NCI-H748 (cell line): Measurements from ENCODE around the gene CDC42EP3.

Experiments used
- DNase-seq: peaks from one replicate; lab custom pipeline; 2025; ENCODE audit not compliant: unreplicated experiment; lab: John Stamatoyannopoulos, UW

Gene CDC42EP3

DNA sequence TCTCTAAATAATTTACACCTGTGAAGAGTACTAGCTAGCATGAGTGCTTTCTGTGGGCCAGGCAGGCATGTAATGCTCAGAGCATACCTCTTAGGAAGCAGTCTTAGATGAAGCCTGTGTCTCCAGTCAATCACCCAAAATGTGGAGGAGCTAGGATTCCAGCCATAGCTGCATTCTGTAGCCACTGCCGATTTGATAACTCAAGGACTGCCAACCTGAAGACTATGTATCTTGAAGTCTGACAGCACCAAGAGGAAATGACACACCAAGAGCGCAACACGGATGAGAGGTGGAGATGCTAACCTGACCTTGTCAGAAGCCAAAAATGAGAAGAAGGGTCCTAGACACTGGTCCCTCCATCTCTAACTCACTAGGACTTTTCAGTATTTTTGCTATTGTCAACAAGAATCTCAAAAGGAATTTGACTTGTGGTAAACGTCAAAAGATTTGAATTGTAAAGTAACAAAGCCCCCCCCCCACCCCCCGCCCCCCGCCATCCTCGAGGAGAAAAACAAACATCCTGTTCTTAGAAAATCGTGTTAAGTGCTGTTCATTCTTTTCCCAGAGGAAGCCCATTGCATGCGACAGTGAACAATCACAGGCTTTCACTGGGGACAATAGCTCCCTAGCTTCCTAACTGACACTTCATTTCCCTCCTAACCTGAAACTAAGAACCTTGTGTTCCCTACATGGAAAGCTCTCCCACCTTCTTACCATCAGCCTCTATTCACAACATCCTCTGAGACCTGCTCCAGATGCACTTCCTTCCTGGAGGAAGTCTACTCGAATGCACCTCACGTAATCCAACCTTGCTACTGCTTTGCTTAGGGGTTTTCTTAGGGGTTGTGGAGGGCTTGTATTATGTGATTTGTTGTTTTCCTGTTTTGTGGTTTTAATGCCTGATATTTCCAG lies 14.7 kb downstream of the CDC42EP3 start:
- DNase-seq, result peak; percentile 78

DNA sequence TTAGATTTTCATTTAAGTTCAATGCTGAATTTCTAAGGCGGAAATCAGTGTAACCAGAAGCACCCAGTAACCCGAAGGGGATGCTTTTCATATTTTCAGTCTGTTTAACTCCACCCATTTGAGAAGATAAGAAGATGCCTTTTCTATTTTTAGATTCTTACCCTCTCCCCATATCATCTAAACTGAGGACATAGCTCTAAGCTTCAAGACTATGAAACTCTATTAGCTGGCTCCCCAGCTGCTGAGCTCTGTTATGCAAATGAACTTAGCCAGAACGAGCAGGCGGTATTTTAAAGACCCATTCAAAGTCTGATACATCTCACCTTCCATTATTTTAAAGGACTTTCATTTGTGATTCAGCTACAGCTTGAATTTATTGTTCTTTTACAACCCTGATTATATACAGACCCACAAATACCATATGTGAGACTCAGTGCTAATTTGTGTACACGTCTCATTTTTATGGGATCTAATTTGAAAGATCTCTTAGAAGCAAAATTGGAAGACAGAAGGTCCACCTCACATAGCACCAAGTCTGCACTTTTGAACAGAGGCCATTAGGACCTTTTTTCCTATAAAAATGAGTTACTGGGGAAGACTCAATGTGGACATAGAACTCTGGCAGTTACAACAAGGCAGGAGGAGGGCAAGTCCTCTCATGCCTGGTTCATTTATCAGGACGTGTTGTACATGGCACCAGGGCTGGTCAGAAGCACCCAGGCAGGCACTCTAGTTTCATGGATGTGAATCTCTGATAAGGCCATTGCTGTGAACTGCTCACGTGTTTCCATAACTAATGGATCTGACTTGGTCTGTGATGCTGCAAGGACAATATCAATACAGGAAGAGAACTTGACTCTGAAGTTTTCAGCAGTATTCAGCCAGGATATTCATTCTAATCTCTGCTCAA lies 16.3 kb downstream of the CDC42EP3 start:
- peak; percentile 63 for DNase-seq

DNA sequence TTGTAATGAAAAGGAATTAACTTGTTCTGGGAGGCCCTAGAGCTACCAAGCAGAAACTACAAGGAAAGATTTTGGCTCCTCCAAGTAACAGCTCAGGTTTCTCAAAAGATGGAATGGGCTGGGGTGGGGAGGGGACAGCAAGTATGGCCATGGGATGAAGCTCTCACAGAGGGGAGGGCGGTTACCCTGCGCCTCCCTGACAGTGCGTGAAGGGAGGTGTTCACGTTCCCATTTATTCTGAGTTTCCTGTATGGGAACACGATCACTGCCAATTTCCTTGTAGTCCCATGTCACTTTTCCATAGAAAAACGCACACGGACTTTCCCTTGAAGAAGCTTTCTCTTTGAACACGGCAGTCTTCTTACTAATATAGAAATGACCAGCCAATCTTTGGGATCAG lies 17.0 kb downstream of the CDC42EP3 start:
- DNase-seq, result no peak

DNA sequence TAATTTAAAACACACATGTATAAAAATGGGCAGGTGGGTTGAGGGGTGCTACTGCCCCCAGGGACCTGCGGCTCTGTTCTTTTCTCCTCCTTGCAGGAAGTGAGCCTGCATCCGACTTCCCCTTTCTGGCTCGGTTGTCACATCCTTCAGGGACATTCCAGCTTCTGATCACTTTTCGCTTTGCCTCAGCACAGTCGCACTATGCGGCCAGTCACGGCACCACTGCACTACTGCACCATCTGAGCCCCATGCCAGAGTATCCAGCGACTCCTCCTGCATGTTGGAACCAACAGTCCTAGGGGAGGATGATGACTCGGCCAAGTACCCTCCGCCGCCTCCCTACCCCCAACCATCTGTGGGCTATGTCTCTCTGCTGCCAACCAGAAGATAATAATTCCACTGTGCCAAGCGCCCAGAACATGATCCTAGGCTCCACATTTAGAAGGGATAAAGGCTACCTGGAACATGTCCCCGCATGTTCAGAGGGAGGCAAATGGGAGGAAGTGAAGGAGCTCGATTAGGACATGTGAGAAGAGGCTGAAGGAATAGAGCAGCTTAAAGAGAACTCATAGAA lies 17.6 kb downstream of the CDC42EP3 start:
- DNase-seq, result no peak

DNA sequence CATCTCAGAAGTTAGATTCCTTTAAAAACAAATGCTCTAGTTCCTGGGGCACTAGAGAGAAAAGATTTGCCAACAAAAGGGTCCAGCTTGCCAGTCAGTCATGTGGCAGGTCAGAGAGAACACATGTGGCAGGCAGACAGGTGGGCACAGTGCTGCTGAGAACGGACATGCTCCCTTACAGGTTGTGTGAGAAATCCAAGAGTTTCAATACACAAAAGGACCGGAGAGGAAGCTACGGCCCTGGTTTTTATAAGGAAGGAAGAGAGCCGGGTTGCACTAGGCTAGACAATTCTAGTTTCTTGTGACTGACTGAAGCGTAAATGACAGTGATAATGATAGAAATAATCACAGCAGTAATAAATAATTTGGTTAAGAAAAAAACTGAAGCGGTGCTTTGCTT lies 18.3 kb downstream of the CDC42EP3 start:
- DNase-seq, result no peak

DNA sequence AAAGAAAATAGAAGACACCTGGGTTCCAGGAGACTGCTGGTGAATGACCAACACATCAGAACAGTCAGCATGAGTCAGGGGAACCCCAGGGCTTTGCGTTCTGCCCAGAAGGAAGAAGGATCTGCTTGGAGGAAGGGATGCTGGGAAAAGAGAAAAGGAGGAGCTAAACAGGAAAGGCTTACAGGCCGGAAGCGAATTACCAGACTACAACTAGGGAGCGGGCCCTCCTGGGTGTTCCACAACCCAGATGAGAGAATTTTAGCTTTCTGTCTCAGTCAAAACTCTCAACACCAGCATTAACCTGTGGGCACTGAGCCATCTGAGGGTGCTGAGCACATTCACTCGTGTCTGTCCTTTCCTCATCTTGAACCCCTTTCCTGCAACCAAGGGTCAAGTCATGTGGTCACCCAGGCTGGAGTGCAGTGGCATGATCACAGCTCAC lies 19.2 kb downstream of the CDC42EP3 start:
- no peak for DNase-seq

DNA sequence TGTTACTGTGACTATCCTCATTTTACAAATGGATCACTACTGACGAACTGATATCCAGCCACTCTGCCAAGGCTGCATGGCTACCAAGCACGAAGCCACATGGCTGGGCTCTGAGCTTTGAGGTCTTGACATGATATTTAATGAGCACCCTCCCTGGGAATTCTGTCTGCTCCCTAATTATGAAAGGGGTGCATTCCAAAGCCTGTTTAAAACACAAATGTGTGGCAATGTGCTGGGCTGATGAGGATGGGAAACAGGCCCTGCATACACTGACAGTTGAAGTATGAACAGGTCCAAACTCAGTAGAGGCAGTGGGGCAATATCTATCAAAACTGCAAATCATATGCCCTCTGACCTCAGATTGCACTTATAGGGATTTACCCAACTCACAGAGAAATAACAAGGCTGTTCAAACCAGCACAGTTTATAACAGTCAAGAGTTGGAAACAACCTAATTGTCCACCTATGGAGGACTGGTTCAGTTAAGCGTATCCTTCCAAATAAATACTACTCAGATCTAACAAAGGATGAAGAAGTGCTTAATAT lies 20.8 kb downstream of the CDC42EP3 start:
- DNase-seq, result no peak

DNA sequence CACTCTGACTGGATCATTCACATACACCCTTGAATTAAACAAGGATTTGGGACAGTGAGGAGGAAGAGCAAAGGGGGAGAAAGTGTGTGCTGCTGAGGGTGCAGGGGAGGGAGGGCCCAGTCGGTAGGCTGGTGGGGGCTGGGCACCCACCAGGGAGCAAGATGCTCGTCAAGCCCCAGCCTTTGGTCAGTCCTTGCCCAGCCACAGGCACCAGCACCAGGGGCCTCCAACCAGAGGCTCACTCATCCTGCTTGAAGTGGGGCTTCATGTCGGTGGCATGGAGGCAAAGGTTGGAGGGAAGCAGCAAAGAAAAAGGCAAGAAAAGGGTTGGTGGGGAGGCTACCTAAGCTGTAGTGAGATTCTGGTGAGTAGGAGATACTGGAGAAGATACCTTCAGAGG lies 21.9 kb downstream of the CDC42EP3 start:
- DNase-seq, result no peak

DNA sequence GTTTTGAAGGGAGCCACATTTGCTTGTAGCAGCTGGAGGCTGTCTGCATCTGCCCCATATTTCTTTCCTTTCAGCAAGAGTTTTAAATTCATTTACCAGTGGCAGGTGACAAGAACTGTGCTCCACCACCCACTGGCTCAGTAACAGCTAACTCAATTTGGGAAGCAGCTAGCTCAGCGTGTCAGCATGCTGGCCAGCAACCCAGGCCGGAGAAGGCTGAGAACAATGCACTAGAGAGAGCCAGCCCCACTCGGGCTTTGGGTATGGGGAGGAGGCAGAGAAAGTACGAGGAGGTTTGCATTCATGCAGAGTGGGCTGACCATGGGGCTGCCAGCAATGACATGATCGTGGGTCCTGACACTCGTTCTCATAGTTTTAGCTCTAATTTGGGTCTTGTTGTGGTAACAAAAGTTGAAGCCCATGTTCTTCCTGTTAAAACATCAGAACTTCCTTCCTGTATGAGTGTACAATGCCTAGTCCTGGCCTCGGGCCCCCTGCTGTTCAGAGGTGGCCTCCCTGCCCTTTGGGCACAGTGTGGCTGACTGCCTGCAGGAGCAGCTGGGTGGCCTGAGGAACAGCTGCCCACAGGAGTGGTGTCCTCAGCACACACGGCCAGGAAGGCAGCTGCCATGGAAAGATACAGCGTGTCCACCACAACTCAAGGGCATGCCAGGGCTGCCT lies 23.0 kb downstream of the CDC42EP3 start:
- no peak for DNase-seq

DNA sequence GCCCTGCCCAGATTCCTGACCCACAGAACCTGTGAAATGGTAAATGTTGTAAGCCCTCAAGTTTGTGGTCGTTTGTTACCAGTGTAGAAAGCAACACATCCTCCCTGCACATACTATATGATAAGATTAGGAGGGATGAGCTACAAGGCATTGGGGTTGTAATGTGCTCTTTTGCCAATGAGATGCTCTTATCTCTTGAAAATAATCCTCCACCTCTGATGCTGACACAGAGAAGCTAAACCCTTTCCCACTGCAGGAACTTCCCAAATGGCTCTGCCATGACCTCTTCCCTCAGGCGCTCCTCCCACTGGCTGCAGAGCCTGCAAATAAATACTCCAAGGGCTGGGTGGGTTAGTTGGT lies 23.5 kb downstream of the CDC42EP3 start:
- no peak for DNase-seq

DNA sequence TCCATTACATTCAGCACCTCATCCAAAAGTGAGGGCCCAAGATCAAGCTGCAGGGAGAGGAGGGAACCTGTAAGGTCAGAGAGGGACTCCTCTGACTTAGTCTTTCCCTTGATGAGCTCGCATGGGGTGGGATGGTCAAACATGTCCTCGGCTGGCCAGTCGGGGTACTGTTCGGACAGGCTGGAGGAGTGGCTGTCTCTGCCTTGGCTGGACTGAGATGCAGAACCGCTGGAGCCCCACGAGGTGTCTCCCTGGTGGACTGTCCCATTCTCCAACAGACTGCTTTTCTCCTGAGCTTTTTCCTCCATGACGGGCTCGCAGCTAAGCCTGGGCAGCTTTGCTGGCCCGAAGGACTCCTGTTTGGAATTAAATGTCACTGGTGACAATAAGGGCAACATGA lies 25.6 kb downstream of the CDC42EP3 start:
- no peak for DNase-seq

DNA sequence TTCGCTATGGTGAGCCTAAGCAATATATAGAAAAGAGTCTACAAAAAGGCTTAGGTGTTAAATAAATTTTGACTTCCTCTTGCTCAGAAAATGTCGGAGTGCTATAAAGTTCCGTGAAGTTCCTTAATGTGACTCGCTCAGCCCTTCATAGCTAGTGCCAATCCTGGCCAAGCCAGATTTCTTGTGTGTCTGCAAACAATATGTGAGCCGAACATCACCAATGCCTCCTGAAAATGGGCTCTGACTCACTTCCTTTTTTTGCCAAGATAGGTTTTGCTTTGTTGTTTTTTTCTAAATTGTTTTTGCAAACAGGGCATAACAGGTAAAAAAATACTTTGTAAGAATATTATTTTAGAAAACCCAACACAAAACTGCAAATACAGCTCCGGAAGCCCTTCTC lies 26.1 kb downstream of the CDC42EP3 start:
- DNase-seq, result no peak

DNA sequence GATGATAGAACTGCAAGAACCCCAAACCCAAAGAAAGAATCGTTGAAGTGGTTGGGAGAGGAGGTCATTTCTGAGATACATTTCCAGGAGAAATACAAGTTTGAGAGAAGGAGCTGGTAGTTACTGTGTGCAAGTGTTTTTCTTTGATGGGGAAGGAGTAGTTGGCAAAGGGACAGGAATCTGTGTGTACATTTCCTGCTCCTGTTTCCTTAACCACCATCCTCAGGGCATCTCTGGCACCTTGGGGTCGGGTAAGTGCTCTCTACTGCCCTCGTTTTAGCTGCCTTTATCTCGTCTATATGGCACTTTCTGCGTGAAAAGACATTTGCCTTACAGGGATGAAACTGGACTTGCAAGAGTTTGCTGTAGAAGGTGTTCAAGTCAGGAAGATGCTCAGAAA lies 27.3 kb downstream of the CDC42EP3 start:
- DNase-seq, result no peak

DNA sequence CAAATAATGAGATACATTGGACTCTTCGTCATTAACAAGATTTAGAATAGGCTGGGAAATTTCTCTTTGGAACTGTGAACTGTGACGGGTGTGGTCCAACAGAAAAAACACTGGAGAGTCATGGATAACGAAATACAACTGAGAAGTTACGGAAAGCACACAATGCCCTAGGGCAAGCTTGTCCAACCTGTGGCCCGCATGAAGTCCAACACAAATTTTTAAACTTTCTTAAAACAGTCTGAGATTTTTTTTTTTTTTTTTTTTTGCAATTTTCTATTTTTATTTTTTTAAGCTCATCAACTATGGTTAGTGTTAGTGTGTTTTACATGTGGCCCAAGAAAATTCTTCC lies 27.7 kb downstream of the CDC42EP3 start:
- no peak for DNase-seq

DNA sequence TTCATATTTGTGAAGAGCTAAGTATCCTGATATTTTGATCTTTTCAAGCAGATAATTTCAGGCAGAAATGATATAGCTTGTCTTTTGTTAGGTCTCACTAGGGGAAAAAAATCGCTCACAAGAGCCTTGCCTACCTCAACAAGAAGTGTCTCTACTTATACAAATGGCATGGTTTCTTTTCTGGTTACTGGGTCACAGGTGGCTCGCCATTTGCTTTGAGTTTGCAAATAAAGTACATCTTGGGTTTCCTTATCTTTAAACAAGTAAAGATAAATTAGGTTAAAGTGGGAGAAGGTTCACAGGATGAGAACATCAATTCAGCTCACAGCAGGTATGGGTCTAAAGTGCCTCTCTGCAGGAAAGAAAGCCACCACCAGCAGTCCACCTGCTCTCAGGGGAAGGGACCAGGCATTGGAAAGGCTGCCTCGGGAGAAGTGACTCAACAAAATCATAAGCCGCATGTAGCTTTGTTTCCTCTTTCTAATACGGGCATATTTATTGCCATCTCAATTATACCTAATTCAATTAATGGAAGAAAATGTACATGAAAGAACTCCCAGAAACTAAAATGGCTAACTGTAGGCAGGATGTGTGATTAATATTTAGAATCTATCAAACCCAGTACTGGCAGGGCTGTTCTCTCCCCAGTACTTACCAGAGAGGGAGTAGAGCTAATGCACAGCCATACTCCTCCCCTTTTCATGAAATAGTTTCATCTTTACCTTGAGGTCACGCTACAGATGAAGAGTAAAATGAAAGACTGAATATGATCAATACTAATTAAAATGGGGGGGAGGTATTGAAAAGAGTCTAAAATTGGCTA lies 28.3 kb downstream of the CDC42EP3 start:
- DNase-seq, result peak; percentile 58

DNA sequence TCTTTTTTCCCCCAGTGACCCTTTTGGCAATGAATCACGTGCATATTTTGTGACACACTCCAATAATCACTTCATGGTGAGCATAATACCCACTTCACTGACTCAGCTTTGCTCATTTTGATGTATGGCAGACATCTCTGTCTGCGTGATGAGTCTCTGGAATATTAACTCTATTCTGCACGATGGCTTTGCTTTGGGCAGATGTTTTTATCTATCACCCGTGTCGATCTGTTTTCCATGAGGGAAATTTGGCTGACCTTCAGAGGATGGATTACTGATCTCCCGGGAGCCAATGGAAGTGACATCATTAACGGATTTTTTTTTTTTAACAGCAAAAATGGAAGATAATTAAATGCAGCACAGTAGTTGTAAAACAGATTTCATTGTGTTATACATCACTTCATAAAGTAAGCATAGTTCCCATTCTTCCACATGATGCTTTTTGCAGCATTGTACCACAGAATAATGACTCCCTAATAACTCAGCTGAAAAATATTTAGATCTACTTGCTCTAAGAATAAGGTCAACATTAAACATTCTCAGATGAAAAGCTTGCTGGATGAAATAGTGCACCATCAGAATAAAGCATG lies 29.8 kb downstream of the CDC42EP3 start:
- no peak for DNase-seq

DNA sequence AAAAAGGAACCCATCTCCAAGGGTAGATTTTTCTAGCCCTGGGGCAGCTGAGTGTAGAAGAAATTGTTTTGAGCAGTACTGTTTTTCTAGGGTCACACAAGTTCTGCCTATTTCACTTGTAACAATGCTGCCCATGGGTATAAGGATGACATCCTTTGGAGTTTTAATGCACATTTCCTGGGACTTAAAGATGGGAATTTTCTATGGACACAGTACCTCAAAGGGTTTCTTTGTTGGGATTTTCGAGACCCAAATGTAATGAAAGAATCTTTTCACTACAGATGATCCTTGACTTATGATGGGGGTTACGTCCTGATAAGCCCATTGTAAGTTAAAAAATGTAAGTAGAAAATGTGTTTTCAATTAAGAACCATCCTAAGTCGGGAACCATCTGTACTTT lies 31.8 kb downstream of the CDC42EP3 start:
- no peak for DNase-seq

DNA sequence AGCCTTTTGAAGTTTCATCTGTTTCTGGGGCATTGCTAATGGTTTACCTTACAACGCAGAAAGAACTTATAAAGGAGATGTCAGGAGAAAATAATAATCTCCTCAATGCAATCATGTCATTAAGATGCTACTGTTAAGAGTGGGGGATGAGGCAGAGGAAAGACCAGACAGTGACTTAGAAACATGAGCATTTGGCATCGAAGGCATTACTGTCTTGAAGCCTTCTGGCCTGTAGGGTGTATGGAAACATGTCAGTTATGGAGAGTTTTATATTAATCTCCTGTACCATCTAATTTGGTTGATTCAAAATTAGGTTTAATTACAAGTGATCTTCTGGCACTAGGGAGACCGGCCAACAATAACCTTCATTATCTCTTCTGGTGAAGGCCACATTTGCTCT lies 32.5 kb downstream of the CDC42EP3 start:
- no peak for DNase-seq

DNA sequence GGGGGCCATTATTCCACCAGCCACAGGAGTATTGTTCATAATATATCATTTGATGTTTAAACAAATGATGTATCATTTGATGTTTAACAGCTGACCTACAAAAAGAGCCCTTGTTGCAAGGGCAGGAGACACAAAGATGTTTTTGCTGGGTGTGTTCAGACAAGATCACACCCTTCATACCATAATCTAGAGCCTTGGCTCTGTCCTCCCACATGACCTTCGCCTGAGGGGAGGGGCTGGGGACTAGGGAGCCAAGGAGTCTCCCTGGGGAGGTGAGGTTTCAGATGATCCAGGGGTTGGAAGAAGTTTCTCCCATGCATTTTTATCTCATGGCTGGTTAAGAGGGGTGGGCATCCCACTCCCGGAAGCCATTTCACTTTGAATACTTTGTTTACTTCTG lies 33.5 kb downstream of the CDC42EP3 start:
- no peak for DNase-seq
